IgD-negative memory B cell (primary cell): ENCODE data around the gene AQP7. TPM values are rescaled to one million over a fixed set of nuclear protein-coding genes. Genes with fewer than 3 reads are reported as not detected.
A peak's percentile ranks its signal among the peaks of the same experiment; 100 is the strongest.
"Not testable (repeated sequence)": the region's sequence is repeated elsewhere in the genome, so short reads cannot be mapped to it uniquely, and the experiment has no call there.

Experiments used
- H3K27ac Mint-ChIP-seq, 3 donors: one replicate each; pipeline ENCODE4 v1.8.0; 2020 to 2022; ENCODE audit warnings: mild to moderate bottlenecking in 3 of 3, mixed read lengths in 3 of 3, moderate library complexity in 1 of 3
- H3K27me3 Mint-ChIP-seq: one replicate; pipeline ENCODE4 v1.8.0; 2021; ENCODE audit warnings: mixed read lengths
- H3K36me3 Mint-ChIP-seq: one replicate; pipeline ENCODE4 v1.8.0; 2020; ENCODE audit warnings: mild to moderate bottlenecking, mixed read lengths
- H3K4me1 Mint-ChIP-seq, 3 donors: one replicate each; pipeline ENCODE4 v1.8.0; 2020 to 2022; ENCODE audit warnings: mixed read lengths in 3 of 3, mild to moderate bottlenecking in 1 of 3
- H3K4me3 Mint-ChIP-seq, 4 donors: one replicate each; pipeline ENCODE4 v1.8.0; 2020 to 2022; ENCODE audit warnings: mild to moderate bottlenecking in 4 of 4, mixed read lengths in 4 of 4, moderate library complexity in 3 of 4
- H3K9me3 Mint-ChIP-seq, 3 donors: one replicate each; pipeline ENCODE4 v1.8.0; 2020 to 2021; ENCODE audit warnings: mixed read lengths in 3 of 3, mild to moderate bottlenecking in 1 of 3
- polyA plus RNA-seq: library from polyadenylated mRNA; unstranded; fragments of 300-500 nt; fragmentation: Illumina TruSeq; gene quantifications from one replicate; pipeline ENCODE4 v1.2.3, GENCODE V29; 2021

The AQP7 gene
- polyA plus RNA-seq, 1 donor from 2014 or later: not detected

DNA sequence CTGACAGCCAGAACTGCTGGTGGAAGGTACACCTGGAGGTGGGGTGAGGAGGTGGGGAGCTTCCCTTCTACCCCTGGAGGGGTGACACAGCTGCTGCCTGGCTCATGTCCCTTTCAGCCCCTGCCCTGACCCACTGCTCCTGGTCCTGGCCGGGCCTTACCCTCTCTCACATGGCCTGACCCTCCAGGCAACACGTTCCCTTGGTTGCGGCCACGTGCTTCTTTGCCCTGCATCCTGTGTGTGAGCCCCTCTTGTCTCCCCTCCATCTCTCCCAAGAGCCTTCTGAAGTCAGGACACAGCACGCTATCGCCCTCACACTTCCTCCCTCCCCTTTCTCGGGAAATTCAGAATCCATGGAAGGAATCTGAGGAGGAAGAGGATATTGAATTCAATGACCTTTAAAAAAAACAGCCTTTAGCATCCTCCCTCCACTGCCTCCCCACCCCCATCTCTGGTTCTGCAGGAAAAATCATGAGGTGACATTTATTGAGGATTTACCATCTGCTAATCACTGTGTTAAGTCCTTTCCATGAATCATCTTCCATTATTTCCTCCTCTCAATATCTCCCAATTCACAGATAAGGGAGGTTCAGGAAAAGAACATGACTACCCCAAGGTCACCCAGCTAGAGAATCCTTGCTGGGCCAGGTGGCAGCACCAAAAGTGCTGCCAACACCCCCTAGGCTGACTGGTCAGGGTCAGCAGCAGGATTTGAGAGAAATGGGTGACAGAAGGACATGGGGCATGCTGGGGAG, 36.7 kb upstream of the AQP7 start:
- H3K9me3 Mint-ChIP-seq: no peaks in the 10 kb centered on the region
- no peak overlapping the region for H3K27ac Mint-ChIP-seq
- no peak overlapping the region for H3K4me3 Mint-ChIP-seq
- H3K36me3 Mint-ChIP-seq: peaks cover 3% of the 10 kb centered on the region
- H3K27me3 Mint-ChIP-seq: peaks cover 4% of the 10 kb centered on the region
- peaks cover 3 to 5% (median 4%) of the 10 kb centered on the region in 3 donors for H3K4me1 Mint-ChIP-seq

DNA sequence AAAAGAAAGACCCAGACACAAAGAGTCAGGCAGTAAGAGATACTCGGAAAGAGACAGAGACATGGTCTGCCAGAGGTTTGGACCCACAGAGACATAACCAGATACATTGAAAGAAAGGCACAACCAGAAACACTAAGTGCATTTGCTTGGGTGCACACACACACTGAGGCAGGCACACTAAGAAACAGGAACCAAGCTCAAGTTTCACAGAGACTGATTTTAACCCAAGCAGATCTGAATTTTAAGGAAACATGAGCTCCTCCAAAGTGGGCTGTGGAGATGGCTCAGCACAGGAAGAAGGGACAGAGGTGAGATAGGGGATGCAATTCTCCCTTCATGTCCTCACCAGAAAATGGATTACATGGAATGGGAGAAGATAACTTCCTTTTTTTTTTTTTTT, 35.5 kb upstream of the AQP7 start:
- H3K4me3 Mint-ChIP-seq: no peak overlapping the region
- peaks cover 3 to 5% (median 4%) of the 10 kb centered on the region in 3 donors for H3K4me1 Mint-ChIP-seq
- peaks cover 3% of the 10 kb centered on the region for H3K36me3 Mint-ChIP-seq
- H3K9me3 Mint-ChIP-seq: no peaks in the 10 kb centered on the region
- peaks cover 4% of the 10 kb centered on the region for H3K27me3 Mint-ChIP-seq
- no peak overlapping the region for H3K27ac Mint-ChIP-seq

DNA sequence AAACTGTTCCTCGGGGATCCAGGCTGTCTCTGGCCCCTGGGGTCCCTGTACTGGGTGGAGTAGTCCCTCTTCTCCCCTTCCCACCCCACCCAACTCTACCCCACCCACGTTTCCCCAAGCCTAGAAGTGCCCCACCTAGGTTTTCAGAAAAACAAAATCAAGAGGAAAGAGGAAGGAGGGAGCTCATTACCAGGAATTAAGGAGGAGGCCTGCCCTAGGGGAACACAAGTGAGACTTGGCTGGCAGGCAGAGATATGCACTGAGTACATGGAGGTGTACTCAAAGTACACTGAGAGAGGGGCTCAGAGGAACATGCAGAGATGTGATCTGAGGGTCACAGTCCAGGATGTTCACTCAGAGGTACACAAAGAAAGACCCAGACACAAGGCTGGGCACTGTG, 34.8 kb upstream of the AQP7 start:
- Mint-ChIP-seq H3K36me3 (peaks cover 3% of the 10 kb centered on the region), H3K27ac (no peak overlapping the region), H3K4me3 (peak overlapping the region in 1 of 4 donors; percentile 43), H3K4me1 (peaks cover 3 to 5% (median 4%) of the 10 kb centered on the region in 3 donors), H3K27me3 (peaks cover 4% of the 10 kb centered on the region), H3K9me3 (no peaks in the 10 kb centered on the region)

DNA sequence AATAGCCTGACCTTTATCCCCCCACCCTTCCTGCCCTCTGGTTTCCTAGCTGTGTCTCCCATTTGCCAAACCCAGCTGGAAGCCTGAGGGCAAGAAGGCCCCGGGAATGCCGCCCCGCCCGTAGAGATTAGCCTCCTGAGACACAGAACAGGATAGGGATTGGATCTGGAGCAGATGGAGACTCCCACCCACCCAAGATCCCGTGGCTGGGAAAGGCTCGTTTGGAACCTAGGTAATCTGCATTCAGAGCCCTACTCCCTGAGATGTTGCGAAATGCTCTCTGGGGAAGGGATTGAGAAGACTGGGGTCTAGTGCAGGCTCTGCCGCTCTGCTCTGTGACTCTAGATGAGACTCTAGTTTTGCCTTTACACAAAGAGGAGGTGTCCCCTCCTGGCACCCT, 34.1 kb upstream of the AQP7 start:
- peaks cover 3 to 5% (median 4%) of the 10 kb centered on the region in 3 donors for H3K4me1 Mint-ChIP-seq
- peaks cover 3% of the 10 kb centered on the region for H3K36me3 Mint-ChIP-seq
- no peak overlapping the region for H3K27ac Mint-ChIP-seq
- no peaks in the 10 kb centered on the region for H3K9me3 Mint-ChIP-seq
- H3K4me3 Mint-ChIP-seq: no peak overlapping the region
- H3K27me3 Mint-ChIP-seq: peaks cover 4% of the 10 kb centered on the region

DNA sequence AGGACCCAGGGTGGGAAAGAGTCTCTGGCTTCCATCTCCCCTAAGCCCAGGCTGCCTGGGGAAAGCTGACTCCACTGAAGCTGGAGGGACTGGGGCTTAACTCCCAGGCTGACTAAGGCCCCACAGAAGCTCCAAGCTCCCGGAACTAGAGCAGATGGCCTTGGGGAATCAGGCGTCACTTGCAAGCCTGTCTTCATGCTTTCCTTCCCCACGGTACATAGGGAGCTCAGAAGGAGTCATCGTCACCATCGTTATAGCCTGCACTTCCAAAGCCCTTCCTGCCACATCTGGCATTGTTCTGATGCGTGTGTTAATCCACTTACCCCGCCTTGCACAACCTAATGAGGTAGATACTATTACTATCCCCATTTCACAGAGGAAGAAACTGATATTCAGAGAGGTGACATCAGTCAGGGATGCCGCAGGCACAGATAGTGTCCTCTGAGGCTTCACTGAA, 33.5 kb upstream of the AQP7 start:
- Mint-ChIP-seq H3K27me3 (peaks cover 4% of the 10 kb centered on the region), H3K4me1 (peaks cover 3 to 5% (median 4%) of the 10 kb centered on the region in 3 donors), H3K9me3 (no peaks in the 10 kb centered on the region), H3K36me3 (peaks cover 3% of the 10 kb centered on the region), H3K27ac (no peak overlapping the region), H3K4me3 (no peak overlapping the region)

DNA sequence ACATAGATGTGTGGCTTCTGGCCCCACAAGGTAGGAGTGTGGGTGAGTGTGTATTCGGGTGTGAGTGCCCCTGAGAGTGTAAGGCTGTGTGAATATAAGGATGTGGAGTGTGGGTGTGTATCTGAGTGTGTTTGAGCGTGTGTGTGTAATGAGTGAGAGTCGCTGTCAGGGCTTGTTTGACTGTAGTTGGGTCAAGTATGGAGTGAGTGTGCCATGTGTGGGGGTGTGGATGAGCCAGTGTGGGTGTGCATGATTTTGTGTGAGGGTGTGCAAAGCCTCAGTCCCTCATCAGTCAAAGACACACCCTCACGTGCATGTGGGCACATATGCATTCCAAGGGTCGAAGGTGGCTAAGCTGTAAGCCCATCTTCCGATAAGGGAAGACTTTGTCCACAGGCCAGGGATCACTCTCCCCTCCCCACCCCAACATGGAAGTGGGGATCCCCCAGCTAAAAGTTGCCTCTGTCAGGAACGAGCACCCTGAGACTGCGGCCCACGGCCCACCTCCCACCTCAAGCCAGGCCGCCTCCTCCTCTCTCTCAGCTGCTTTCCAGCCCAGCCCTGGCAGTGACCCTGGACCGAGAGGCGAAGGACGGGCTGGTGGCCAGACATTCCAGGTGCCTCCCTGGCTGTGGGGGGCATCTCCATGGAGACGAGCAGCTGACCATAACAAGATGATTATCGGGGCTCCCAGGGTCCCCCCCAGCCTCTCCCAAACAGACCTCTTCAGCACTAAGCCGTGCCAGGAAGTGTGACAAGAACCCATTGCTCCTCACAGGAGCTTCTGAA, 32.1 kb upstream of the AQP7 start:
- H3K9me3 Mint-ChIP-seq: no peaks in the 10 kb centered on the region
- H3K27me3 Mint-ChIP-seq: peaks cover 4% of the 10 kb centered on the region
- H3K4me3 Mint-ChIP-seq: no peak overlapping the region
- no peak overlapping the region for H3K27ac Mint-ChIP-seq
- H3K36me3 Mint-ChIP-seq: peaks cover 4% of the 10 kb centered on the region
- H3K4me1 Mint-ChIP-seq: peaks cover 3 to 5% (median 4%) of the 10 kb centered on the region in 3 donors

DNA sequence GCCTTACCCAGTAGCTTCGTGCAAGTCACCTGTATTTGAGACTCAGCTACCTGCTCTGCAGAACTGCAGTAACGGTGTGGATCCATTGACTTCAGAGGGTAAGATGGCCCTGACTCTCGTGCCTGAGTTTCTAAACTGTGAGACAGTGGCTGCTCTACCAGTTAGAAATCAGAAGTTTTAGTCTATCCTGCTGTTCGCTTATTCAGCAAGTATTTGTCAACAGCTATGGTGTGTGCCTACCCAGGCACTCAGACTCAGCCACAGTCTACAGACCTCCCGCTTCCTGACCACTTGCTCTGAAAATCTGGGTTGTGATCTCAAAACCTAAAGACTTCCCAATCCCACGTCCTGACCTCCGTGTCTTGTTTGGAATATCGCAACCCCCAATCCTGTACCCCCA, 31.5 kb upstream of the AQP7 start:
- Mint-ChIP-seq H3K4me3 (no peak overlapping the region), H3K9me3 (no peaks in the 10 kb centered on the region), H3K4me1 (peaks cover 3 to 5% (median 4%) of the 10 kb centered on the region in 3 donors), H3K27ac (no peak overlapping the region), H3K27me3 (peaks cover 4% of the 10 kb centered on the region), H3K36me3 (peaks cover 4% of the 10 kb centered on the region)

DNA sequence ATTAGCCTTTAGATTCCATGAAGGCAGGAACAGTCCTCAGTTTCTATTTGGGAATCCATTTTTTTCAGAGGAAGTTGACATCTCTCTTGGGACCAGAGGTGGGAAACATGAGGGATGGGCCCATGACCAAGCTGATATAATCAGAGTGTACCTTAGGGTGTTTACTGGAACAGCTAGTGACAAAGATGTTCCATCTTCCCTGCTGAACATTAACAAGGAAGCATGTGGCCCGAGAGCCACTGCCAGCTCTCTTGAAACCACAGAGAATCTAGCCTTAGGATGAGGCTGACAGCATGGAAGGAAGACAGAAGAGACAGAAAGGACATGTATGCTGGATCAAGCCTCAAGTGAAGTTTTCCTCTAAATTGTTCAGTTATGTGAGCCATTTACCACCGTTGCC, 29.1 kb upstream of the AQP7 start:
- no peak overlapping the region for H3K27ac Mint-ChIP-seq
- no peaks in the 10 kb centered on the region for H3K9me3 Mint-ChIP-seq
- no peak overlapping the region for H3K4me3 Mint-ChIP-seq
- no peaks in the 10 kb centered on the region for H3K4me1 Mint-ChIP-seq
- peaks cover 4% of the 10 kb centered on the region for H3K36me3 Mint-ChIP-seq
- peaks cover 4% of the 10 kb centered on the region for H3K27me3 Mint-ChIP-seq

DNA sequence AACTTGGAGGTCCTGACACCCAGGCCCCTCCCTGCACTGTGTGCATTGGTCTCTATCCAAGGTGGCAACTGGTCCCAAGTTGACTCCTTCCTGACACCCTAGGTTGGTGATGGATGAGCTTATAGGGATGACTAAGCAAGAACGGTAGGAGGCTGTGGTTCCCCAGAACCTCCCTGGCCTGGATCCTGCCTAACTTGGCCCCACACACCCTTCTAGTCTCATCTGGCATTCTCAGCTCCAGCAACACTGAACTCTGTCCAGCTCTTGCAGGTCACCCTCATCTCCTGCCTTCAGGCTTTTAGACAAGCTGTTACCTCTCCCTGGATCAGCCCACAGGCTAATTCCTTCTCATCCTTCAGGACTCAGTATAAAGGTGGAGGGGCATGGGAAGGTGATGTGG, 28.6 kb upstream of the AQP7 start:
- Mint-ChIP-seq H3K9me3 (no peaks in the 10 kb centered on the region), H3K4me1 (no peaks in the 10 kb centered on the region), H3K27ac (no peak overlapping the region), H3K27me3 (peaks cover 1% of the 10 kb centered on the region), H3K4me3 (no peak overlapping the region), H3K36me3 (peaks cover 4% of the 10 kb centered on the region)

DNA sequence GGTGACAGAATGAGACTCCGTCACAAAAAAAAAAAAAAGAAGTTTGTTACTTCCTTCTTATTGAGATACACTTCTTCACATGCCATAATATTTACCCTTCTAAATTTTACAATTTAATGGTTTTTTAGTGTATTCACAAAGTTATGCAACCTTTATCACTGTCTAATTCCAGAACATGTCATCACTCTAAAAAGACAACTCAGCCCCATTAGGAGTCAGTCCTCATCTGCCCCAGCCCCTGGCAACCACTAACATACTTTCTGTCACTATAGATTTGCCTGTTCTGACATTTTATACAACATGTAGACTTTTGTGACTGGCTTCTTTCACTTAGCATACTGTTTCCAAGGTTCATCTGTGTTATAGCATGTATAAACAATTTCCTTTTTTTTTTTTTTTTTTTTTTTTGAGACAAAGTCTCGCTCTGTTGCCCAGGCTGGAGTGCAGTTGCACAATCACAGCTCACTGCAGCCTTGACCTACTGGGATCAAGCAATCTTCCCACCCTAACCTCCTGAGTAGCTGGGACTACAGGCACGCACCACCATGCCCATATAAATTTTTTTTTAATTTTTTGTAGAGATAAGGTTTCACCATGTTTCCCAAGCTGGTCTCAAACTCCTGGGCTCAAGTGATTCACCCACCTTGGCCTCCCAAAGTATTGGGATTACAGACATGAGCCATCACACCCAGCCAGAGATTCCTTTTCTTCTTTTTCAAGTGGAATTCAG, 27.1 kb upstream of the AQP7 start:
- no peak overlapping the region for H3K27ac Mint-ChIP-seq
- H3K36me3 Mint-ChIP-seq: peaks cover 4% of the 10 kb centered on the region
- no peaks in the 10 kb centered on the region for H3K9me3 Mint-ChIP-seq
- H3K4me1 Mint-ChIP-seq: no peaks in the 10 kb centered on the region
- H3K4me3 Mint-ChIP-seq: no peak overlapping the region
- H3K27me3 Mint-ChIP-seq: no peaks in the 10 kb centered on the region

DNA sequence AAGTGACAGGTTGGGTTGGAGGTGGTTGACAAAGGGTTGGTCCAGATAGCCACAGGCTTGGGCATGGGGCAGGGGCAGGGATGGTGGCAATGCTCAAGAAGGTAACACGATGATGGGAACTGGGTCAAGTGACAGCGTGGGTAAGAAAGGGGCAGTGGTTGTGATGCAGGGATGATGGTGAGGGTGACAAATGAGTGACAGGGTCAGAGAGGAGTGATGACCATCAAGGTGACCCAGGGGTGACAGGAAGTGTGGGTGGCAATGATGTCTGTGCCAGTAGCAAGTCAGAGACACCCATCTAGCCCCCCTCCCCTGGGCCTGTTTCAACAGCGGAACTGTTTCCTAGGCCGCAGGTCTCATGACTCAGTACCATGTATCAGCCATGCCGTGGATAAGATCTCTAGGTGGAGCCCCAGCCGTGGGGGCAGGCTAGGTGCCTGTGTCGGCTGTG, 24.5 kb upstream of the AQP7 start:
- no peaks in the 10 kb centered on the region for H3K4me1 Mint-ChIP-seq
- H3K27ac Mint-ChIP-seq: peak overlapping the region in 1 of 3 donors; percentile 27

DNA sequence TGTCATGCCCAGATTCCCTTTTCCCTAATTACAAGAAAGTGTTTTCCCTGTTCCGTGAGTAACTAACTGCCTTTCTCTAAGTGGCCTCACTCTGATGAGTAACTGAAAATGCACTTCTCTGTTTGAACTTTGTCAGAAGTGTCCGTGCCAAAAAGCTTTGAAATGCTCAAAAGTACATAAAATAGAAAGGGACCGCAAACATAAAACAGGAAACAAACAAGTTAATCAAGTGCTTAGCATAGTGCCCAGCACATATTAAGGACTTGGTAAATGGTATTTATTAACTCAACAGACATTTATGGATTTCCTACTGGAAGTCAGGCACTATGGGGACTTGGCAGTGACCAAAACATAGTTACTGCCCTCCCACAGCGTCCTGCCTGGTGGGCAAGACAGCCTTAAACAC, 22.8 kb upstream of the AQP7 start:
- no peak overlapping the region for H3K27ac Mint-ChIP-seq
- H3K36me3 Mint-ChIP-seq: peaks cover 1% of the 10 kb centered on the region
- H3K27me3 Mint-ChIP-seq: no peaks in the 10 kb centered on the region
- no peaks in the 10 kb centered on the region for H3K9me3 Mint-ChIP-seq
- H3K4me3 Mint-ChIP-seq: no peak overlapping the region
- peaks cover 0 to 1% (median 0%) of the 10 kb centered on the region in 3 donors for H3K4me1 Mint-ChIP-seq

More for the DNA sequence above, 24.5 kb upstream of the AQP7 start:
- Mint-ChIP-seq H3K27me3 (no peaks in the 10 kb centered on the region), H3K4me3 (no peak overlapping the region), H3K9me3 (no peaks in the 10 kb centered on the region), H3K36me3 (peaks cover 4% of the 10 kb centered on the region)

DNA sequence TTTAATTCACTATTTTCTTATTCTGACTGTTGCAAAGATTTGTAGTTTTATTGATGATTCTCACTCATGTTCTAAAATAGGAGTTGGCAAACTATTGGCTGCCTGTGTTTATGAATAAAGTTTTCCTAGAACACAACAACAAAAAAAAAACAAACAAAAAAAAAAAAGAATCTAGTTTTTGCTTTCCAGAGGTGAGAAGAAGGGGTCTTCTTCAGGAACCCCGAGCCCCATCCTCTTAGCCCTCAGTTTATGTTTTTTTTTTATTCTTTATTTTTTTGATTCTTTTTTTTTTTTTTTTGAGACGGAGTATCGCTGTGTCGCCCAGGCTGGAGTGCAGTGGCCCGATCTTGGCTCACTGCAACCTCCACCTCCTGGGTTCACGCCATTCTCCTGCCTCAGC, 22.1 kb upstream of the AQP7 start:
- H3K27me3 Mint-ChIP-seq, H3K4me1 Mint-ChIP-seq, H3K4me3 Mint-ChIP-seq, H3K36me3 Mint-ChIP-seq, H3K9me3 Mint-ChIP-seq, H3K27ac Mint-ChIP-seq: not testable (repeated sequence)

DNA sequence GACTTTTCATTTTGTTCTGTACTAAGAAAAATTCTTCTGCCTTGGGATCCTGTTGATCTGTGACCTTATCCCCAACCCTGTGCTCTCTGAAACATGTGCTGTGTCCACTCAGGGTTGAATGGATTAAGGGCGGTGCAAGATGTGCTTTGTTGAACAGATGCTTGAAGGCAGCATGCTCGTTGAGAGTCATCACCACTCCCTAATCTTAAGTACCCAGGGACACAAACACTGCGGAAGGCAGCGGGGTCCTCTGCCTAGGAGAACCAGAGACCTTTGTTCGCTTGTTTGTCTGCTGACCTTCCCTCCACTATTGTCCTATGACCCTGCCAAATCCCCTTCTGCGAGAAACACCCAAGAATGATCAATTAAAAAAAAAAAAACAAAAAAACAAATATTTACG, 21.7 kb upstream of the AQP7 start:
- not testable (repeated sequence) for H3K4me3 Mint-ChIP-seq, H3K9me3 Mint-ChIP-seq, H3K27ac Mint-ChIP-seq, H3K27me3 Mint-ChIP-seq, H3K36me3 Mint-ChIP-seq, H3K4me1 Mint-ChIP-seq

DNA sequence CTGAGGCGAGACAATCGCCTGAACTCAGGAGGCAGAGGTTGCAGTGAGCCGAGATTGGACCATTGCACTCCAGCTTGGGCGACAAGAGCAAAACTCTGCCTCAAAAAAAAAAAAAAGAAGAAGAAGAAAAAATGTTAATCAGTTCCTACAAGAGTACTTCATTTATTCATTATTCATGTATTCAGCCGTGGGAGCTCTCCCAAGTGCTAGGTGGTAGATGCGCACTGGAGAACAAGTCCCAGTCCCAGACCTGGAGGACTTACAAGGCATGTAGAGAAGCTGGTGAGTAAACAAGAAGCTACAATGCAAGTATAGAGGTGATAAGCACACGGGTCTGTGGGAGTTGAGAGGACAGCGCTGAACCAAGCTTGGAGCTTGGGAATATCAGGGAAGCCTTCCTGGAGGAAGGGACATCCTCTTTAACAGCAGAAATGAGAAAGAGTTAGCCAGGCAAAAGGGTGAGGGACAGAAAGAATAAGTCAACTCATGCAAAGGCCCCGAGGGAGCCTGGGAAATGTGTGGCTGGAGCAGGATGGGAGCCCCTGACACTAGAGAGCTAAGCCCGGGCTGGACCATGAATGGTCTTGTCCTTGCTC, 17.4 kb upstream of the AQP7 start:
- H3K36me3 Mint-ChIP-seq: no peaks in the 10 kb centered on the region
- H3K4me1 Mint-ChIP-seq: peaks cover 0 to 7% (median 0%) of the 10 kb centered on the region in 3 donors
- H3K4me3 Mint-ChIP-seq: no peak overlapping the region
- H3K27me3 Mint-ChIP-seq: peaks cover 5% of the 10 kb centered on the region
- no peaks in the 10 kb centered on the region for H3K9me3 Mint-ChIP-seq
- no peak overlapping the region for H3K27ac Mint-ChIP-seq
